Activated T-cell treated with anti-CD3 and anti-CD28 coated beads for 48 hours (primary cell): ENCODE results near the gene VWA3B.
"Not testable (repeated sequence)": the region's sequence is repeated elsewhere in the genome, so short reads cannot be mapped to it uniquely, and the experiment has no call there.

Source experiments
- DNase-seq: peaks from one replicate; pipeline ENCODE4 v3.0.0-alpha.2; 2020; ENCODE audit warnings: low read depth

The VWA3B gene

GRCh38 chr2:98086491-98087446 lies at the start of gene VWA3B:
TSS of gene VWA3B (plus strand) at chr2:98087167. CDS start at chr2:98093093, 5,926 bp downstream.
- DNase-seq, result peak; percentile 64

DNA sequence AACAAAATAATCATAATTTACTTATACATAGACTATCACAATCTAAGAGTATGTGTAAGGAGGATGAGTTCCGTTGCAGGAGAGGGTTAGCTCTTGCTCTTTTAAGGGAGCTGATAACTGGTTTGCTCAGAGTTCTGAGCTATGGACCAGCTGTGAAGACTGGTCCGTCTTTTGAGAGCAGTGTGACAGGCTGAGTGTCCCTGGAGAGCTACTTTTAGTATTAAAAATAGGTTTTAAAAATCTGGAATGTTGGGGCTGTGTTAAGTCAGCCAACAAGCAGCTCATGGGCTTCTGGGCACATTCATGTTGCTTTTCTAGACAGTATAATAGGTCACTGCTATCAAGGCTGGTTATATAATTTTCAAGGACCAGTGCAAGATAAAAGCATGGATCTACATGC lies 49.8 kb upstream of the VWA3B start:
- DNase-seq, result no peak

DNA sequence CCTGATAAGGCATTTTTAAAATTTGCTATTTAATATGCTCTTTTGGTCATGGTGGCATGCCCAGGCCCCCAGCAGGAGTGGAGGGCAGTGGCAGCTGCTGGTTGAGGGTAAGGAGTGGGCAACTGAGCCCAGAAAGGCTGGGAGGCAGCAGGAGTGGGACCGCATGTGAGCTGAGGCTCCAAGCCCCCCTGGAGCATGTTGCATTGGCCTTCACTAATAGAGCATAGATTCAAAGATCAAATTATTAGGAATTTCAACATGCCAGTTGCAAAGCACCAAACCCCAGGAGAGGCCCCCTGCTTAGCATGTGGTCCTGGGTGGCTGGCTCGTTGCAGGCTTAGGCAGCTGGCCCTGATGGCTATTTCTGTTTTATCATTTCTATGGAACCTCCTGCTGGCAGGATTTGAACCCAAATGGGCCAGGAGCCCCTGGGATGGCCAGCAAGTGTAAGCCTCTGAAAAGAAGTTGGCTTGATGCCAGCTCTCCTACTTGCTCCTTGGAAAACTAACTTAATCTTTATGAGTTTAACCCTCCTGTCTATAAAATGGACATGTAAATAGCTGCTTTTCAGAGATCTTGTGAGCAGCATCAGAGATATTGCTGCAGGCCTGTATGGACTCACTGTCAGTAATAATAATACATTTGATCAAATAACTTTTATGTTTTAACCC lies 49.2 kb upstream of the VWA3B start:
- no peak for DNase-seq

GRCh38 chr2:98039085-98039756 lies 47.7 kb upstream of the VWA3B start:
- no peak for DNase-seq

GRCh38 chr2:98040331-98040939 lies 46.5 kb upstream of the VWA3B start:
- no peak for DNase-seq

DNA sequence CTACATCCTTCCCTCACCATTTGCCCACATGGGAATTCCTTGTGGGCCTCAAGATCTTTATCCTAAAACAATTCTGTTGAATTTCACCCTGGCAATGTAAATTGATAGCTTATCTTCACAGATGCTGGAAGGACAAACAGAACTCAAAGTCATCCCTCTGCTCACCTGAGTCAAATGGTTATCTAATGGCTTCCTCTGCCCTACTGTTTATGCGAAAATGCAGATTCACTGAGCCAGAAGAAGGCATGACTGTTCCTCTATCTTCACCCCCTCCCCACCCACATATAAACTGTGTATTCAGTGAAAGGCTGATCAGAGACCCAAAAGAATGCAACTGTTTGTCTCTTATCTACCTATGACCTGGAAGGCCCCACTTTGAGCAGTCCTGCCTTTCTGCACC lies 43.9 kb upstream of the VWA3B start:
- DNase-seq, result no peak

GRCh38 chr2:98044730-98045129 lies 42.2 kb upstream of the VWA3B start:
- not testable (repeated sequence) for DNase-seq

DNA sequence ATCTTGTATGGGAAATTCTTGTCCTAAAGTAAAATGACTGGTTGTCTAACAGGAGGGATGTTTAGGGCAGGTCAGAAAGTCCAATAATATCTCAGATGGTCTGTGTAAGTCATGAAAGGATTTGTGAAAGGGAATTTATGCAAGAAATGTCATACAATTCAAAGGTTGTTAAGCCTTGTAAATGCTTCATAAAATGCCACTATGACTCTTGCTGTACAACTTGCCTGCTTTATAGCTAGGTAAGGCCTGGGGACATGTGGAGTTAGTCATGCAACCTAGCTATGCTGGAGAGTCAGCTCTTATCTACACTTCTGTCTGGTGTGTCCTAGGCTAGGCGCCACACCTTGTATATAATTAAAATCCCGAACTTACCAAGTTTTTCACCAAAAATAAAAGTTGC lies 36.9 kb upstream of the VWA3B start:
- no peak for DNase-seq

DNA sequence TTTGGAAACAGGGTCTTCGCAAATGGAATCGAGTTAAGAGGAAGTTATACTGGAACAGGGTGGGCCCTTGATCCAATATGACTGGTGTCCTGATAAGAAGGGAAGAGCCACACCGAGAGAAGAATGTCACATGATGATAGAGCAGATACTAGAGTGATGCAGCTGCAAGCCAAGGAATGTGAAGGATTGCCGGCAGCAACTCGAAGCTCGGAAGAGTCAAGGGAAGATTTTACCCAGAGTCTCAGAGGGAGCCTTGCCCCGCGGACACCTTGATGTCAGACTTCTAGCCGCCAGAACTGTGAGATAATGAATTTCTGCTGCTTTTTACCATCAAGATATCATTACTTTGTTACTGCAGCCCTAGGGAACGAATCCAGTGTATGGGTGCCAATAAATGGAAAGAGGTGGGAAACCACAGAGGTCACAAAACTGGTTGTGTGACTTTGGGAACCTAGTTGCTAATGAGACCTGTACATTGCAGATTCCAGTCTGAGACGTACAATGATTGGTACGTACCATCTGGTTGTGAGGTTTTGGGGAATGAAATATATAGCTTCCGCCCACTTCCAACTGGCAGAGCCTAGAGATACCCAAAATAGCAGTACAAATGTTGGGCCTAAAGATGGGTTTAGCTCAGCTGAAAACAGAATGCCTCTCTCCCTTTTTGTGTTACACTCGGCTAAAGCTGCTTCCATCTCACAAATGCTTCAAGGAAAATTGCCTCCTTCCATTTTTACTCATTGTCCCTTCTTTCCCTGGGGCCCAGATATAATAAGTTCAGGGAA lies 28.6 kb upstream of the VWA3B start:
- no peak for DNase-seq

GRCh38 chr2:98060277-98060676 lies 26.7 kb upstream of the VWA3B start:
- DNase-seq, result no peak

- no peak for DNase-seq
Measured at GRCh38 chr2:98063291-98063854, 23.6 kb upstream of the VWA3B start.

- no peak for DNase-seq
Measured at GRCh38 chr2:98065808-98066207, 21.2 kb upstream of the VWA3B start.

DNA sequence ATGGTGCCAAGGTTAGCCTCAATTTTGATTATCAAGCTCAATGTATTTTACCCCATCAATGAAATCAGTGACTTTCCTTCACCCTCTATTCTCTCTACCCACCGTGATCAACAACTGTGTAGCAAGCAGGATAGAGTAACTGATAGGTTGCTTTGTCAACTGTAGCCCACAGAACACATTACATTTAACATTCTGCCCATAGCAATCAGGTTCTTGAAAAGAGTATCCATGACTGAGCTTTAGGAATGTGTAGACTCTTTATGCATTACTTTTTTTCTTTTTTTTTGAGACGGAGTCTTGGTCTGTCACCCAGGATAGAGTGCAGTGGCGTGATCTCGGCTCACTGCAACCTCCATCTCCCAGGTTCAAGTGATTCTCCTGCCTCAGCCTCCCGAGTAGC lies 19.8 kb upstream of the VWA3B start:
- DNase-seq, result no peak

DNA sequence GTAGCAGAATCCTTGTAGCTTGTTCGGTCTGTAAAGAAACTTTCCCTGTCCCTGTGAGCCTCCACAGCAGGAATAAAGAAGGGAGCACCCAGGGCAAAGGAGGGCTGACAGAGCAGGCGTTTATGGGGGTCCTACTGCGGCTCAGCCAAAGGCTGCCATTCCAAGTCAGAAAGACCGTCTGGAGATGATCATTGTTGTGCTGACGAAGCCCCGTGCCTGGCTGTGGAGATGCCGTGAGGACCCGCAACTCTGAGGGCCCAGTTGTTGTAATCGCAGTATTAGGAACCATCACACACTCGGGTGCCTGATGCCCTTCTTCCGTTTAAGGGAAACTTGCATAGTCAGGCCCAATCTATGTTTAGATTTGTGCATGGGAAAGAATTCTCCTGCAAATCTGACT lies 16.9 kb upstream of the VWA3B start:
- no peak for DNase-seq

DNA sequence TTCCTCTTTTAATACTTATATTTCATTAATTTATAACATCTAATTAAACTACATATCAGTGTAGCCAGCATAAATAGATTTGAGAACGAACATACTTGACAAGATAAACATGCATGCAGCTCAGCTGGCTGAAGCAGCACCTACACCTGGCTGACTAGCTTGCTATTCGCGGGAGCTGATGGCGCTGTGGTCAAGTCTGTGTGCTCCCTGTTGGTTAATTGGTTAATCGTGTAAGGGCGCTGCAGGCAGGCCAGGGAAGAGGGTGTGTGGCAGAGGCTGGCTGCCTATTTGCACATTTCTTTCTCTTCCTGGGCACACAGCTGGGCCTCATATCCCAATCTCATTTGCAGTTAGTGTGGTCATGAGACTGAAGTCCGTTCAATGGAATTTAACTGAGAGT lies 14.5 kb upstream of the VWA3B start:
- no peak for DNase-seq

GRCh38 chr2:98078701-98079100 lies 8.3 kb upstream of the VWA3B start:
- no peak for DNase-seq

DNA sequence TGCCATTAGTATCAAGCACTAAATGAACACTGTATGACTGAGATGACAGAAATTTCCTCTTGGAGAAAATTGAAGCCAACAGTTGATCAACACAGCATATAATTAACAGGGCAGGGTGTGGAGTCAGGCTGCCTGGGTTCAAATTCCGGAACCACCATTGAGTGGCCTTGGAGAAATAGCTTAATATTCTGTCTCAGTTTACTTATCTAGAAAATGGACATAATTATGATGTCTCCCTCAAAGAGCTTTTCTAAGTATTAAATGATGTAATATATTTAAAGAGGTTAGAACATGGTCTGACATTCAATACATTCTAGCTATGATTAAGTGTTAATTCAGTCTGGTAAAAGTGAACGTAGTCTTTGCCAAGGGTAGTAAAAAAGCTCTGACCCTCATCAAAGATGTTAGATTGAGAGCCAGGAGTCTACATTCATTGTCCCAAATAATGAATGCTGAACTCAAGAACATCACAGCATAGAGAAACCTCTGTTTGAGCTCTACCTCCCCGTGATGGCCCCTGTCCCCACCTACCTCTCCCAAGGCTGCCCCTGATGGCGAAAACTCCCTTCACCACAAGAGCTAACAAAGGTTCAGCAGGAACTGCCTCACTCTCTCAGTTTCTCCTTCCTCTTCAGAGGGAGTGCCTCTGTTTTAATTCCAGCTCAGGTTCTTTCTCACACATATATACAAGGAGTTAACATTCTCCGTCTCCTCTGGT lies 2.7 kb upstream of the VWA3B start:
- DNase-seq, result no peak

DNA sequence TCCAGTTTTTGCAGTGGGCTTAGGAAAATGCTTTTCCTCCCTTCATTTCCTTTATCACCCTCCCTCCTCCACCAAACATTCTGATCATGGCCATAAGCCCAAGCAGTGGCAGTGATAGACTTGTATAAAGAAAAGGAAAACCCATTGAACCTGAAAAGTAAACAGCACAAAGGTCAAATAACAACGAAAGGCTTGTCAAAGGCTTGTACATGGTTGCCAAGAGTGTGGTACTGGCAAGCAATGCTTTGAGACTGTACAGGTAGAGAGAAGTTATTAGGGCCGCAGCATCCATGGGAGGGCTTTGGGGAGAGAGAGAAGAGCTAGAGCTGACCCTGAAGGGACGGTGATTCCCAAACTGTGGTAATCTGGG lies 2.1 kb upstream of the VWA3B start:
- no peak for DNase-seq

GRCh38 chr2:98085649-98086048 lies 1.3 kb upstream of the VWA3B start:
- DNase-seq, result no peak

- DNase-seq, result no peak
Measured at GRCh38 chr2:98087447-98088020, 567 bp downstream of the VWA3B start.
